GM15510 (cell line): ENCODE data around the gene CLTCL1.

Experiments
- POLR2A ChIP-seq: IDR thresholded peaks from 3 replicates; pipeline ENCODE4 v1.6.1; 2011; ENCODE audit warnings: borderline replicate concordance; ENCODE audit not compliant: insufficient read length; ENCODE audit errors: extremely low read depth

CLTCL1 gene

GRCh38 chr22:19291580-19292457 is at the start of gene CLTCL1:
TSS of gene CLTCL1 (minus strand) at chr22:19291719. CDS start at chr22:19291641, 78 bp downstream.
- peak; percentile 32 for TF ChIP-seq POLR2A

GRCh38 chr22:19337137-19337536 is 45.6 kb upstream of the CLTCL1 start:
- no peak for TF ChIP-seq POLR2A

- no peak for TF ChIP-seq POLR2A
Measured at GRCh38 chr22:19336133-19337075, 44.9 kb upstream of the CLTCL1 start.

- TF ChIP-seq POLR2A: no peak
Measured at GRCh38 chr22:19331975-19332374, 40.5 kb upstream of the CLTCL1 start.

- no peak for TF ChIP-seq POLR2A
Measured at GRCh38 chr22:19331474-19331873, 40.0 kb upstream of the CLTCL1 start.

- TF ChIP-seq POLR2A: no peak
Measured at GRCh38 chr22:19330865-19331418, 39.4 kb upstream of the CLTCL1 start.

- TF ChIP-seq POLR2A: no peak
Measured at GRCh38 chr22:19329454-19329853, 37.9 kb upstream of the CLTCL1 start.

- no peak for TF ChIP-seq POLR2A
Measured at GRCh38 chr22:19325296-19325948, 33.9 kb upstream of the CLTCL1 start.

GRCh38 chr22:19321757-19322156 is 30.2 kb upstream of the CLTCL1 start:
- TF ChIP-seq POLR2A: no peak

GRCh38 chr22:19319281-19319680 is 27.8 kb upstream of the CLTCL1 start:
- no peak for TF ChIP-seq POLR2A

GRCh38 chr22:19317865-19318264 is 26.3 kb upstream of the CLTCL1 start:
- no peak for TF ChIP-seq POLR2A

- no peak for TF ChIP-seq POLR2A
Measured at GRCh38 chr22:19307872-19308271, 16.4 kb upstream of the CLTCL1 start.

- no peak for TF ChIP-seq POLR2A
Measured at GRCh38 chr22:19304547-19304946, 13.0 kb upstream of the CLTCL1 start.

GRCh38 chr22:19303785-19304184 is 12.3 kb upstream of the CLTCL1 start:
- no peak for TF ChIP-seq POLR2A

GRCh38 chr22:19295733-19296132 is 4.2 kb upstream of the CLTCL1 start:
- TF ChIP-seq POLR2A: no peak

GRCh38 chr22:19292458-19293230 is 1.1 kb upstream of the CLTCL1 start:
- TF ChIP-seq POLR2A: no peak
